NB4 (cell line): ENCODE data around the gene MIP.

Experiments used
- MYC ChIP-seq: IDR thresholded peaks from 2 replicates; pipeline ENCODE4 v1.6.1; 2011; ENCODE audit warnings: low read depth, low read length
- TF ChIP-seq, protein P1 (sequence below): IDR thresholded peaks from one replicate; pipeline ENCODE4 v1.5.1; 2012; ENCODE audit warnings: low read depth, low read length

GRCh38 chr12:56490360-56490759 lies 35.9 kb upstream of the MIP start:
- TF ChIP-seq, protein P1, sequence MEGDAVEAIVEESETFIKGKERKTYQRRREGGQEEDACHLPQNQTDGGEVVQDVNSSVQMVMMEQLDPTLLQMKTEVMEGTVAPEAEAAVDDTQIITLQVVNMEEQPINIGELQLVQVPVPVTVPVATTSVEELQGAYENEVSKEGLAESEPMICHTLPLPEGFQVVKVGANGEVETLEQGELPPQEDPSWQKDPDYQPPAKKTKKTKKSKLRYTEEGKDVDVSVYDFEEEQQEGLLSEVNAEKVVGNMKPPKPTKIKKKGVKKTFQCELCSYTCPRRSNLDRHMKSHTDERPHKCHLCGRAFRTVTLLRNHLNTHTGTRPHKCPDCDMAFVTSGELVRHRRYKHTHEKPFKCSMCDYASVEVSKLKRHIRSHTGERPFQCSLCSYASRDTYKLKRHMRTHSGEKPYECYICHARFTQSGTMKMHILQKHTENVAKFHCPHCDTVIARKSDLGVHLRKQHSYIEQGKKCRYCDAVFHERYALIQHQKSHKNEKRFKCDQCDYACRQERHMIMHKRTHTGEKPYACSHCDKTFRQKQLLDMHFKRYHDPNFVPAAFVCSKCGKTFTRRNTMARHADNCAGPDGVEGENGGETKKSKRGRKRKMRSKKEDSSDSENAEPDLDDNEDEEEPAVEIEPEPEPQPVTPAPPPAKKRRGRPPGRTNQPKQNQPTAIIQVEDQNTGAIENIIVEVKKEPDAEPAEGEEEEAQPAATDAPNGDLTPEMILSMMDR: no peak
- no peak for TF ChIP-seq MYC
